ENCODE measurements around the gene CHST15. TPM values are rescaled to one million over a fixed set of nuclear protein-coding genes. Genes with fewer than 3 reads are reported as not detected.
"Not testable (repeated sequence)": the region's sequence is repeated elsewhere in the genome, so short reads cannot be mapped to it uniquely, and the experiment has no call there.

CHST15 gene
- total and polyA plus RNA-seq, 4 donors = 4.5 to 43.8 (median 25.0) TPM

DNA sequence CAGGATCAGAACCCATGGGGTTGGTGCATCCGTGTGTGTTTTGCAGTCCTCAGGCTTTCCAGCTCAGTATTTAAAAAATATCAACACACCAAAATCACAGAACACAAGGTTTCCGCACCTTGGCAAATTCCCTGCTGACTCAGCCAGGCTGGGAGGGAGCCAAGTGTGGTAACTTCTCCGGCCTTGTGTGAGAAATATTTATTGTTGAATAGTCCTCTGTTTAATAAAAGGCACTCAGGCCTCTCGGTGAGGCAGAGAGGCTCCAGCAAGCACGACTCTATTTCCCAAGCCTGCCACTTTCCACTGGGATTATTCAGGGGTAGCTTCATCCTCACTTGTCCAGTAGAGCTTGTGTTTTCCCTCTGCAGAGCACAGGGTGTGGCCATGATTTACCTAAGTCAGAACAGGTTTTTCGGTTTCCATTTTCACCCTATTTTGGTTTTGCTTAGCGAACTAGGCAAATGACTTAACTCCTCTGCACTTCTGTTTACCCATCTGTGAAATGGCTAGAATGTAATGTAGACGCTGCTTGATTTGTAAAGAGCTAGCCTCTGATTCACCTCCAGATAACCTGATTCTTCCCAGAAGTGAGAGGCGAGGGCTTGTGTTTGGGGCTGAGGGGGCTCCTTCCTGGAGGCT is 13.0 kb upstream of the CHST15 start:
- H3K27ac ChIP-seq (ENCODE audit: low read depth in 1 of 2, low read length in 2 of 2) = no peak overlapping the region
- H3K36me3 ChIP-seq (ENCODE audit: control insufficient read depth in 1 of 2, insufficient read depth in 2 of 2, low read length in 1 of 2) = no peaks in the 10 kb centered on the region
- no peaks in the 10 kb centered on the region for H3K27me3 ChIP-seq (ENCODE audit: control insufficient read depth in 1 of 2, insufficient read depth in 2 of 2, low read length in 1 of 2)
- 33 to 34% methylated on average over 9 of the region's 9 CpGs for WGBS, 2 donors
- peak; percentile 78 to 93 for DNase-seq
- intact Hi-C loops (cut with DNase I) = no loop called here
- peak; percentile 56 for ATAC-seq (ENCODE audit: low FRiP score)
- H3K4me3 ChIP-seq (ENCODE audit: low read length in 2 of 2) = no peak overlapping the region
- H3K9me3 ChIP-seq (ENCODE audit: control insufficient read depth, low read length) = no peaks in the 10 kb centered on the region
- no peaks in the 10 kb centered on the region for H3K4me1 ChIP-seq (ENCODE audit: control insufficient read depth in 1 of 2, insufficient read depth in 2 of 2, low read length in 2 of 2)

DNA sequence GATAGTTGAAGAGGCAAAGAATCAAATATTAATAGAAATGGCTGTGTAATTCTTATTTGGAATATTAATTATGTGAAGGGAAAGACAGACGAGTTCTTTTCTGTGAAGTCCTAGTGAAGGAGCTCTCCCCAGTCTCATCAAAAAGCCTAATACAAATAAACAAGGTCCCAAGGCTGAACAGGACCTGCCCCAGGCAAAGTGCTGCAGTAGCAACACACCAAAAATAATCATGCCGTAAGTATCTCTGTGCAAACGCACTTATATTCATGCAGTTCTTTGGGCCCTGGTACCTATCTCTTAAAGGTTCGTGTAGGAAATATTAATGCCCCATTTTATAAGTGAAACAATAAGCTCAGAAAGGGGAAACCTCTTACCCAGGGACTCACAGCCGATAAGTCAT is 12.2 kb upstream of the CHST15 start:
- Histone ChIP-seq H3K4me3 (ENCODE audit: low read length in 2 of 2) (no peak overlapping the region), H3K36me3 (ENCODE audit: control insufficient read depth in 1 of 2, insufficient read depth in 2 of 2, low read length in 1 of 2) (no peaks in the 10 kb centered on the region), H3K27me3 (ENCODE audit: control insufficient read depth in 1 of 2, insufficient read depth in 2 of 2, low read length in 1 of 2) (no peaks in the 10 kb centered on the region), H3K4me1 (ENCODE audit: control insufficient read depth in 1 of 2, insufficient read depth in 2 of 2, low read length in 2 of 2) (no peaks in the 10 kb centered on the region), H3K27ac (ENCODE audit: low read depth in 1 of 2, low read length in 2 of 2) (no peak overlapping the region), H3K9me3 (ENCODE audit: control insufficient read depth, low read length) (no peaks in the 10 kb centered on the region)
- ATAC-seq (ENCODE audit: low FRiP score) = no peak
- DNase-seq = no peak
- intact Hi-C loops (cut with DNase I) = no loop called here
- WGBS, 2 donors = 41 to 42% methylated on average over 5 of the region's 5 CpGs

DNA sequence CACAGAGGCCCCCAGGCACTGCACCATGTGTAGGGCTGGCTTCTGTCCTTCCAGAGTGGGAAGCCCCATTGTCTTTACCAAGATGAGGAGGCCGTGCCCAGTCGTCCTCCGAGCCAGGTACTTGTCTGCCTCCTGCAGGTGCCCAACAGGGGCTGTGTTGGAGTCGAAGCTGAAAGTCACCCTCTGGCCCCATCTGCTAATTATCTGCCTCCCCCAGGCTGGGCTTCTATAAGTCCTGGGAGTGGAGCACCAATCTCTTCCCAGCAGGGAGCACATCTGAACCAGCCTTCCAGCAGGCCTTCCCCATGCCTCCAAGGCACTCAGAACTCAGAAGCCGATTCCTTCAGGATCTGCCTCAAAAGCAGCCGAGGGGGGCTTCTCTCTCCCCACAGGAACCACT is 11.6 kb upstream of the CHST15 start:
- no peaks in the 10 kb centered on the region for H3K4me1 ChIP-seq (ENCODE audit: control insufficient read depth in 1 of 2, insufficient read depth in 2 of 2, low read length in 2 of 2)
- 86 to 93% methylated on average over 6 of the region's 6 CpGs for WGBS, 2 donors
- no peak overlapping the region for H3K4me3 ChIP-seq (ENCODE audit: low read length in 2 of 2)
- no peaks in the 10 kb centered on the region for H3K27me3 ChIP-seq (ENCODE audit: control insufficient read depth in 1 of 2, insufficient read depth in 2 of 2, low read length in 1 of 2)
- H3K27ac ChIP-seq (ENCODE audit: low read depth in 1 of 2, low read length in 2 of 2) = no peak overlapping the region
- no peak for ATAC-seq (ENCODE audit: low FRiP score)
- H3K36me3 ChIP-seq (ENCODE audit: control insufficient read depth in 1 of 2, insufficient read depth in 2 of 2, low read length in 1 of 2) = no peaks in the 10 kb centered on the region
- no peak for DNase-seq
- intact Hi-C loops (cut with DNase I) = no loop called here
- H3K9me3 ChIP-seq (ENCODE audit: control insufficient read depth, low read length) = no peaks in the 10 kb centered on the region

DNA sequence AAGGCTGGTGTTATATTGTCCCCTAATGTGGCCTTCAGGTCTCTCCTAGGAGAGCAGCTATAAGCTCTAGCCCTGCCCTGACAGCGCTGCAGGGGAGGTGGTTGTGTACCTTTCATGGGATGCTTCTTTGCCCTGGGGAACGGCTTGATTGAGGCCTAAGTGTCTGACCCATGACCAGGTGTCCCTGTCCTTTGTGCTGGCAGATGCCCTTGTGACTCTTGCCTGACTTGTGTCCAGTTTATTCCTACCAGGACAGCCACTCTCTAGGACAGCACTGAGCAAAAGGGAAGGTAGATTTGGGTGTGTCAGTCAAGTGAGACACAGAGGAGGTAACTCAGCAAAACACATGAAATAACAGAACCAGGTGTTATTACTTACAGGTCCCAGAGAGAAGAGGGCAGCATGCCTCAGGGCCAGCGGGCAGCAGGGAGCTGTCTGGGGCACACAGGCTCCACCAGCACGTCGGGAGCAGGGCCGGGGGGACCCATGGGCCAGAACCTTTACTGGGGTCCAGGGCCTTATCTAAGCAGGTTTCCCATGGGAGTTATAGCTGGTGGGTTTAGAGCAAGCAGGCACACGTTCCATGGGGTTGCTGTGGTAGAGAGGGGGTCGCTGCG is 10.7 kb upstream of the CHST15 start:
- no peak overlapping the region for H3K27ac ChIP-seq (ENCODE audit: low read depth in 1 of 2, low read length in 2 of 2)
- no peak overlapping the region for H3K4me3 ChIP-seq (ENCODE audit: low read length in 2 of 2)
- H3K9me3 ChIP-seq (ENCODE audit: control insufficient read depth, low read length) = no peaks in the 10 kb centered on the region
- ATAC-seq (ENCODE audit: low FRiP score) (no peak), DNase-seq (no peak)
- WGBS, 2 donors = 96 to 97% methylated on average over 9 of the region's 9 CpGs
- no peaks in the 10 kb centered on the region for H3K4me1 ChIP-seq (ENCODE audit: control insufficient read depth in 1 of 2, insufficient read depth in 2 of 2, low read length in 2 of 2)
- intact Hi-C loops (cut with DNase I) = no loop called here
- H3K36me3 ChIP-seq (ENCODE audit: control insufficient read depth in 1 of 2, insufficient read depth in 2 of 2, low read length in 1 of 2) = no peaks in the 10 kb centered on the region
- no peaks in the 10 kb centered on the region for H3K27me3 ChIP-seq (ENCODE audit: control insufficient read depth in 1 of 2, insufficient read depth in 2 of 2, low read length in 1 of 2)

DNA sequence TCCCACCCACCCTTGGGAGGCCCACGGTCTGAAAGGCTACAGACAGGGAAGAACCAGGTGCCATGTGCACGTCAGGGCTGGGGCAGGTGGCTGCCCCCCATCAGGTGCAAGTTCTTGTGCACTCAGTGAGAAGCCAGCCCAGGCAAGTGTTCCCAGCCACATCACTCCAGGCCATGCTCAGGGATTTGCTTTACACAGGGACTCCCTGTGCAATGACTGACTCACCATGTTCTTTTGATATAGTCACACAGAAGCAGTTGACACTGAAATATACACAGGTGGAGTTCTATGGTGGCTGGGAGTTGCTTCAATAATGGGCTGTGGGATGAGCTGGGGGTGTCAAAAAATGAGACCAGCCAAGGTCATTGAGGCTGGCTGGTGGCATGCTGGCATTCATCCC is 8.0 kb upstream of the CHST15 start:
- WGBS, 2 donors = 97 to 98% methylated on average over 2 of the region's 2 CpGs
- H3K36me3 ChIP-seq (ENCODE audit: control insufficient read depth in 1 of 2, insufficient read depth in 2 of 2, low read length in 1 of 2) = no peaks in the 10 kb centered on the region
- no peak overlapping the region for H3K4me3 ChIP-seq (ENCODE audit: low read length in 2 of 2)
- intact Hi-C loops (cut with DNase I) = no loop called here
- DNase-seq (no peak), ATAC-seq (ENCODE audit: low FRiP score) (no peak)
- H3K4me1 ChIP-seq (ENCODE audit: control insufficient read depth in 1 of 2, insufficient read depth in 2 of 2, low read length in 2 of 2) = no peaks in the 10 kb centered on the region
- no peaks in the 10 kb centered on the region for H3K9me3 ChIP-seq (ENCODE audit: control insufficient read depth, low read length)
- H3K27me3 ChIP-seq (ENCODE audit: control insufficient read depth in 1 of 2, insufficient read depth in 2 of 2, low read length in 1 of 2) = no peaks in the 10 kb centered on the region
- no peak overlapping the region for H3K27ac ChIP-seq (ENCODE audit: low read depth in 1 of 2, low read length in 2 of 2)

DNA sequence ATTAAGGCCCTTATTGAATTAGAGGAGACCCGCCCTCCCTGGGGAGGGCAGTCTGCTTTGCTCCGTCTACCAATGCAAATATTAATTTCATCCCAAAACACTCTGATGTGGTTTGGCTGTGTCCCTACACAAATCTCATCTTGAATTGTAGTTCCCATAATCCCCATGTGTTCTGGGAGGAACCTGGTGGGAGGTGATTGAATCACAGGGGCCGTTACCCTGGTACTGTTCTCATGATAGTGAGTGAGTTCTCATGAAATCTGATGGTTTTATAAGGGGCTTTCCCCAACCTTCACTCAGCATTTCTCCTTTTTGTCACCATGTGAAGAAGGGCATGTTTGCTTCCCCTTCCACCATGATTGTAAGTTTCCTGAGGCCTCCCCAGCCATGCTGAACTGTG is 7.3 kb upstream of the CHST15 start:
- H3K36me3 ChIP-seq (ENCODE audit: control insufficient read depth in 1 of 2, insufficient read depth in 2 of 2, low read length in 1 of 2); DNase-seq; H3K4me1 ChIP-seq (ENCODE audit: control insufficient read depth in 1 of 2, insufficient read depth in 2 of 2, low read length in 2 of 2); H3K27ac ChIP-seq (ENCODE audit: low read depth in 1 of 2, low read length in 2 of 2); H3K4me3 ChIP-seq (ENCODE audit: low read length in 2 of 2); intact Hi-C loops (cut with DNase I); H3K27me3 ChIP-seq (ENCODE audit: control insufficient read depth in 1 of 2, insufficient read depth in 2 of 2, low read length in 1 of 2); ATAC-seq (ENCODE audit: low FRiP score); H3K9me3 ChIP-seq (ENCODE audit: control insufficient read depth, low read length): not testable (repeated sequence)
- WGBS, 2 donors = 98 to 100% methylated on average over 3 of the region's 3 CpGs

DNA sequence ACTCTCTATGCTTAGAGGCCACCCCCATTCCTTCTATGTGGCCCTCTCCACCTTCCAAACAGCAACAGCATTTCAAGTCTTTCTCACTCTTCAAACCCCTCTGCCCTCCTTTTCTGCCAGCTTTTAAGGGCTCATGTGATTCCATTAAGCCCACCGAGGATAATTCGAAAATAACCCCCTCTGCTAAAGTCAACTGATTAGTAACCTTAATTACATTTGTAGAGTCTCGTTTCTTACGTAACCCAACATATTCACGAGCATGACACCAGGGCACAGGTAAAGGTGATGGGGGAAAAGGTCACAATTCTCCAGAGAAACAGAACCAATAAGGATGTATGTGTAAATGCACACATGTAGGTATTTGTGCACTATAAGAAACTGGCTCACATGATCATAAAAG is 6.7 kb upstream of the CHST15 start:
- Histone ChIP-seq H3K4me3 (ENCODE audit: low read length in 2 of 2) (no peak overlapping the region), H3K27me3 (ENCODE audit: control insufficient read depth in 1 of 2, insufficient read depth in 2 of 2, low read length in 1 of 2) (no peaks in the 10 kb centered on the region), H3K9me3 (ENCODE audit: control insufficient read depth, low read length) (no peaks in the 10 kb centered on the region), H3K27ac (ENCODE audit: low read depth in 1 of 2, low read length in 2 of 2) (no peak overlapping the region), H3K4me1 (ENCODE audit: control insufficient read depth in 1 of 2, insufficient read depth in 2 of 2, low read length in 2 of 2) (no peaks in the 10 kb centered on the region), H3K36me3 (ENCODE audit: control insufficient read depth in 1 of 2, insufficient read depth in 2 of 2, low read length in 1 of 2) (no peaks in the 10 kb centered on the region)
- intact Hi-C loops (cut with DNase I) = no loop called here
- 98% methylated on average over 5 of the region's 5 CpGs for WGBS, 2 donors
- DNase-seq = no peak
- no peak for ATAC-seq (ENCODE audit: low FRiP score)

DNA sequence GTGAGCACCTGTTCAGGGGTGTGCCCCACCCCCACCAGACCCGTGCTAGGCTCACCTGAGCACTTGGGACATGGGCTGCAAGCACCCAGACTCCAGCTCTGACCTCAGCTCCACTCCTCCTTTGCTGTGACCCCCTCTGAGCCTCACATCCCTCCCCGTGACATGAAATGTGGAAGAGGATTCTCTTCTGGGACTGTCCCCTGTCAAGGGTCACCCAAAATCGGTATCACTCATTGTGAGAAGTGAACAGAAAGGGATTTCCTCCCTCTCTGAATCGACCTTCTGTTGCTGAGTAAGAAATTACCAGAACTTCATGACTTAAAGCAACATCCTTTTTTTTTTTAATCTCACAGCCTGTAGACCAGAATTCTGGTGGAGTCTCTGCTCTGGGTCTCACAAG is 6.2 kb upstream of the CHST15 start:
- DNase-seq = no peak
- ATAC-seq (ENCODE audit: low FRiP score) = no peak
- Histone ChIP-seq H3K36me3 (ENCODE audit: control insufficient read depth in 1 of 2, insufficient read depth in 2 of 2, low read length in 1 of 2) (no peaks in the 10 kb centered on the region), H3K4me1 (ENCODE audit: control insufficient read depth in 1 of 2, insufficient read depth in 2 of 2, low read length in 2 of 2) (no peaks in the 10 kb centered on the region), H3K4me3 (ENCODE audit: low read length in 2 of 2) (no peak overlapping the region), H3K27me3 (ENCODE audit: control insufficient read depth in 1 of 2, insufficient read depth in 2 of 2, low read length in 1 of 2) (no peaks in the 10 kb centered on the region), H3K27ac (ENCODE audit: low read depth in 1 of 2, low read length in 2 of 2) (no peak overlapping the region), H3K9me3 (ENCODE audit: control insufficient read depth, low read length) (no peaks in the 10 kb centered on the region)
- 89 to 90% methylated on average over 4 of the region's 4 CpGs for WGBS, 2 donors
- intact Hi-C loops (cut with DNase I) = loop anchor here in 1 of 2 donors (10.0 kb wide), 2 partner anchors 125 to 285 kb away; no protein-coding TSS in a partner anchor

DNA sequence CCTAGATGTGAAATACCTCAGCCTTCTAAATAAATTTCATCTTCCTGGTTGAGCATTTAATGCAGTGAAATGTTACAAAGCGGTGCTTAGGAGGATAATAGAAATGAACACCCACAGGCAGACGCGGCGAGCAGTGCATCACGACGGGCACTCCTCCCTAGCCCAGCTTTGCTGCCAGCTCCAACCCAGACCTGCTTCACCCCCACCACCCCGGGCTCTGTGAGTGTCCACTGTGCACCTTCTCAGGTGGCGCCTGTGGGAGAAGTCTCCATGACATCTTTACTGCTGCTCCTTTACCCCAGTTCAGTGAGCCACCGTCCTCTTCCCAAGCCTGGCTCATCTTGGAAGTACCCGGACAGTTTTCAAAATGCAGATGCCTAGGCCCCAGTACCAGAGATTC is 5.2 kb upstream of the CHST15 start:
- ATAC-seq (ENCODE audit: low FRiP score) = no peak
- H3K4me1 ChIP-seq (ENCODE audit: control insufficient read depth in 1 of 2, insufficient read depth in 2 of 2, low read length in 2 of 2) = no peaks in the 10 kb centered on the region
- no peaks in the 10 kb centered on the region for H3K36me3 ChIP-seq (ENCODE audit: control insufficient read depth in 1 of 2, insufficient read depth in 2 of 2, low read length in 1 of 2)
- 92 to 93% methylated on average over 10 of the region's 10 CpGs for WGBS, 2 donors
- no peaks in the 10 kb centered on the region for H3K9me3 ChIP-seq (ENCODE audit: control insufficient read depth, low read length)
- no peak overlapping the region for H3K4me3 ChIP-seq (ENCODE audit: low read length in 2 of 2)
- no peak for DNase-seq
- no peak overlapping the region for H3K27ac ChIP-seq (ENCODE audit: low read depth in 1 of 2, low read length in 2 of 2)
- no peaks in the 10 kb centered on the region for H3K27me3 ChIP-seq (ENCODE audit: control insufficient read depth in 1 of 2, insufficient read depth in 2 of 2, low read length in 1 of 2)
- intact Hi-C loops (cut with DNase I) = loop anchor here in 1 of 2 donors (10.0 kb wide), 2 partner anchors 126 to 286 kb away; no protein-coding TSS in a partner anchor
